Activated CD8-positive, alpha-beta T cell treated with anti-CD3 and anti-CD28 coated beads for 36 hours (primary cell): ENCODE data around the gene CENPP. TPM values are rescaled to one million over a fixed set of nuclear protein-coding genes. Genes with fewer than 3 reads are reported as not detected.

ENCODE experiments used
- ATAC-seq: fragments of 200-7000 bp; cut with Tn5 transposase; one replicate; pipeline ENCODE4 v1.10.0; 2021; ENCODE audit warnings: mild to moderate bottlenecking, moderate library complexity
- CTCF ChIA-PET: fragments of 350-600 bp; sonication (Branson Sonifier 250); formaldehyde crosslinking; loops from one replicate; lab custom pipeline; 2021; ENCODE audit warnings: antibody characterized with exemption; lab: Charles Lee
- POLR2A ChIA-PET: fragments of 350-600 bp; sonication (Branson Sonifier 250); formaldehyde crosslinking; loops from one replicate; lab custom pipeline; 2021; ENCODE audit warnings: antibody characterized with exemption; lab: Charles Lee
- DNase-seq: peaks from one replicate; pipeline ENCODE4 v3.0.0-alpha.2; 2020
- H3K27ac Mint-ChIP-seq: one replicate; pipeline ENCODE4 v1.8.0; 2021; ENCODE audit warnings: mild to moderate bottlenecking, mixed read lengths
- H3K27me3 Mint-ChIP-seq: one replicate; pipeline ENCODE4 v1.8.0; 2021; ENCODE audit warnings: mixed read lengths
- H3K36me3 Mint-ChIP-seq: one replicate; pipeline ENCODE4 v1.8.0; 2021; ENCODE audit warnings: low read depth, mixed read lengths
- H3K4me1 Mint-ChIP-seq: one replicate; pipeline ENCODE4 v1.8.0; 2021; ENCODE audit warnings: low read depth, mixed read lengths
- H3K4me3 Mint-ChIP-seq: one replicate; pipeline ENCODE4 v1.8.0; 2021; ENCODE audit warnings: mild to moderate bottlenecking, moderate library complexity, mixed read lengths
- H3K9me3 Mint-ChIP-seq: one replicate; pipeline ENCODE4 v1.8.0; 2021; ENCODE audit warnings: mixed read lengths
- intact Hi-C: fragments of 100-400 bp; cut with micrococcal nuclease; formaldehyde crosslinking; loops from one replicate; pipeline ENCODE4 v1.10.0; 2022
- total RNA-seq, 2 experiments: library from RNA; stranded (reverse); gene quantifications; one replicate each; pipeline ENCODE4 v1.2.3, GENCODE V29; 2021
- TF ChIP-seq, protein P1 (sequence below): fragments of 200-600 bp; IDR thresholded peaks from one replicate; pipeline ENCODE4 v1.8.0; 2022; ENCODE audit warnings: antibody characterized with exemption, mild to moderate bottlenecking

CENPP gene
- total RNA-seq, 2 experiments from 2014 or later, result 22.5 to 28.7 TPM

GRCh38 chr9:92414566-92414965 lies 88.8 kb downstream of the CENPP start:
- intact Hi-C loops, result no loop called here
- DNase-seq (no peak), ATAC-seq (no peak)
- Mint-ChIP-seq H3K27me3 (no peaks in the 10 kb centered on the region), H3K4me1 (no peaks in the 10 kb centered on the region), H3K4me3 (no peak overlapping the region), H3K36me3 (no peaks in the 10 kb centered on the region), H3K9me3 (no peaks in the 10 kb centered on the region), H3K27ac (no peak overlapping the region)
- ChIA-PET POLR2A (no interaction called here), CTCF (no interaction called here)
- TF ChIP-seq, protein P1, sequence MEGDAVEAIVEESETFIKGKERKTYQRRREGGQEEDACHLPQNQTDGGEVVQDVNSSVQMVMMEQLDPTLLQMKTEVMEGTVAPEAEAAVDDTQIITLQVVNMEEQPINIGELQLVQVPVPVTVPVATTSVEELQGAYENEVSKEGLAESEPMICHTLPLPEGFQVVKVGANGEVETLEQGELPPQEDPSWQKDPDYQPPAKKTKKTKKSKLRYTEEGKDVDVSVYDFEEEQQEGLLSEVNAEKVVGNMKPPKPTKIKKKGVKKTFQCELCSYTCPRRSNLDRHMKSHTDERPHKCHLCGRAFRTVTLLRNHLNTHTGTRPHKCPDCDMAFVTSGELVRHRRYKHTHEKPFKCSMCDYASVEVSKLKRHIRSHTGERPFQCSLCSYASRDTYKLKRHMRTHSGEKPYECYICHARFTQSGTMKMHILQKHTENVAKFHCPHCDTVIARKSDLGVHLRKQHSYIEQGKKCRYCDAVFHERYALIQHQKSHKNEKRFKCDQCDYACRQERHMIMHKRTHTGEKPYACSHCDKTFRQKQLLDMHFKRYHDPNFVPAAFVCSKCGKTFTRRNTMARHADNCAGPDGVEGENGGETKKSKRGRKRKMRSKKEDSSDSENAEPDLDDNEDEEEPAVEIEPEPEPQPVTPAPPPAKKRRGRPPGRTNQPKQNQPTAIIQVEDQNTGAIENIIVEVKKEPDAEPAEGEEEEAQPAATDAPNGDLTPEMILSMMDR, result no peak

- ChIA-PET CTCF (no interaction called here), POLR2A (no interaction called here)
- Mint-ChIP-seq H3K27me3 (no peaks in the 10 kb centered on the region), H3K27ac (no peak overlapping the region), H3K4me1 (no peaks in the 10 kb centered on the region), H3K9me3 (no peaks in the 10 kb centered on the region), H3K4me3 (no peak overlapping the region), H3K36me3 (no peaks in the 10 kb centered on the region)
- ATAC-seq (no peak), DNase-seq (no peak)
- TF ChIP-seq, protein P1, result no peak
- intact Hi-C loops, result no loop called here
These were observed 97.0 kb downstream of the CENPP start for GRCh38 chr9:92422611-92423338.

DNA sequence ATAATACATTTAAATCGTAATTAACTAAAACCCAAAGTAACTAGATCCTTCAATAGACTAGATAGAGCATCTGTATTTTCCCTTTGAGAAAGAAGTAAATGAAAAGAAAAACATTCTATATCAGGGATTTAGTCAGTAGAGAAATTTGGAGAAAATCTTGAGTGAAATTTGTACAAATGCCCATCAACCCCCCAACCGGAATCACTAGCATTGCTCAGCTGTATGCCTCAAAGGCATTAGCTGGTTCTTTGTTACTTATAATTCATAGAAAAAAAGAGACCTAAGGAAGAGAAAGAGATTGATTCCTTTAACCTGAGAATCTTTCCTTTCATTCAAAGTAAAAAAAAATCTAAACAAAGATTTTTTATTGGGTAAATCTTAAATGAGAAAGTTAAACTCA lies 97.9 kb downstream of the CENPP start:
- Mint-ChIP-seq H3K27me3 (no peaks in the 10 kb centered on the region), H3K27ac (no peak overlapping the region), H3K4me3 (no peak overlapping the region), H3K4me1 (no peaks in the 10 kb centered on the region), H3K9me3 (no peaks in the 10 kb centered on the region), H3K36me3 (no peaks in the 10 kb centered on the region)
- TF ChIP-seq, protein P1, result no peak
- CTCF ChIA-PET, result no interaction called here
- intact Hi-C loops, result no loop called here
- POLR2A ChIA-PET, result no interaction called here
- ATAC-seq, result no peak
- DNase-seq, result no peak

GRCh38 chr9:92424340-92424739 lies 98.6 kb downstream of the CENPP start, which contains the start of gene OMD:
Gene OMD, minus strand, starts transcription at chr9:92424471. Its CDS starts 6,913 bp downstream, at chr9:92417558.
- no peak for DNase-seq
- intact Hi-C loops, result no loop called here
- no peaks in the 10 kb centered on the region for H3K27me3 Mint-ChIP-seq
- H3K4me3 Mint-ChIP-seq, result no peak within 1 kb of the TSS
- H3K36me3 Mint-ChIP-seq, result no peaks in the 10 kb centered on the region
- no peak within 1 kb of the TSS for H3K27ac Mint-ChIP-seq
- ATAC-seq, result no peak
- H3K9me3 Mint-ChIP-seq, result no peaks in the 10 kb centered on the region
- POLR2A ChIA-PET, result no interaction called here
- CTCF ChIA-PET, result no interaction called here
- TF ChIP-seq, protein P1, result no peak
- no peaks in the 10 kb centered on the region for H3K4me1 Mint-ChIP-seq

DNA sequence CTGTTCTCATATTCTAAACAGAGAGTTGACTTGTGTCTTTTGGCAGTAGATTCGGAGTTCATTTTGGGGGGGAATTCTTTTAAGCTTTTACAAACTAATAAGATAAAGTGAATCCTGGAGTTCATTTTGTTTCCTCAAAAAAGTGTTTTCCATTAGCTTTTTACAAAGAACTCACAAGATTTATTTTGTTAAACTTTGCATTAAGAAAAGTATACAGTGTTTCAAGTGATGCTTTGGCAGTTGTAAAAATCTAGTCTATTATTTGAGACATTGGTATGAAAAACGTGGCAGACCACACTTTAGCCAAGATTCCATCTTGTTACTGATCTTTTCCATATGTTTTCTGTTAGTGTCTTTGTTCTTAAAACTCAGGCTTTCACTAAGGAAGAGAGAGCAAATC lies 99.7 kb downstream of the CENPP start:
- Mint-ChIP-seq H3K27me3 (no peaks in the 10 kb centered on the region), H3K36me3 (no peaks in the 10 kb centered on the region), H3K4me3 (no peak overlapping the region), H3K27ac (no peak overlapping the region), H3K4me1 (no peaks in the 10 kb centered on the region), H3K9me3 (no peaks in the 10 kb centered on the region)
- intact Hi-C loops, result no loop called here
- CTCF ChIA-PET, result interaction anchor here (0.7 to 1.0 kb wide), 2 partner anchors 284 to 287 kb away, joined by 3 read pairs; no protein-coding TSS in a partner anchor
- TF ChIP-seq, protein P1, result no peak
- no peak for ATAC-seq
- DNase-seq, result no peak
- POLR2A ChIA-PET, result no interaction called here
